Endothelial cell (in vitro differentiated cells): Measurements from ENCODE around the gene TMEM87A. TPM values are rescaled to one million over a fixed set of nuclear protein-coding genes. Genes with fewer than 3 reads are reported as not detected.

Experiments used
- DNase-seq: peaks from one replicate; pipeline ENCODE4 v3.0.0; 2021; ENCODE audit warnings: low spot score
- H3K27ac Mint-ChIP-seq: one replicate; pipeline ENCODE4 v1.8.0; 2021; ENCODE audit warnings: mixed read lengths, inconsistent platforms; ENCODE audit not compliant: unreplicated experiment
- H3K27me3 Mint-ChIP-seq: one replicate; pipeline ENCODE4 v1.8.0; 2021; ENCODE audit warnings: mild to moderate bottlenecking, moderate library complexity, mixed read lengths, inconsistent platforms; ENCODE audit not compliant: unreplicated experiment
- H3K36me3 Mint-ChIP-seq: one replicate; pipeline ENCODE4 v1.8.0; 2021; ENCODE audit warnings: mild to moderate bottlenecking, low read depth, mixed read lengths, inconsistent platforms; ENCODE audit not compliant: unreplicated experiment
- H3K4me1 Mint-ChIP-seq: one replicate; pipeline ENCODE4 v1.8.0; 2021; ENCODE audit warnings: mild to moderate bottlenecking, mixed read lengths, inconsistent platforms; ENCODE audit not compliant: unreplicated experiment
- H3K4me3 Mint-ChIP-seq: one replicate; pipeline ENCODE4 v1.8.0; 2021; ENCODE audit warnings: mild to moderate bottlenecking, mixed read lengths, inconsistent platforms; ENCODE audit not compliant: unreplicated experiment
- H3K9me3 Mint-ChIP-seq: one replicate; pipeline ENCODE4 v1.8.0; 2021; ENCODE audit warnings: mixed read lengths, inconsistent platforms; ENCODE audit not compliant: unreplicated experiment
- CTCF ChIP-seq: fragments of 200-600 bp; sonication (generic); IDR thresholded peaks from one replicate; pipeline ENCODE4 v1.5.0; 2021; ENCODE audit warnings: antibody characterized with exemption; ENCODE audit not compliant: unreplicated experiment
- total RNA-seq: library from RNA; stranded (reverse); fragmentation: NEBNext Ultra II Directional; extraction: Animal tissue kit (Norgen Biotek cat#: 25700); gene quantifications from one replicate; pipeline ENCODE4 v1.2.1, GENCODE V29; 2021; ENCODE audit not compliant: unreplicated experiment

Gene TMEM87A
- total RNA-seq, 1 donor from 2014 or later, result 29.1 TPM

- Mint-ChIP-seq H3K36me3 (no peaks in the 10 kb centered on the region), H3K9me3 (no peaks in the 10 kb centered on the region), H3K4me1 (no peaks in the 10 kb centered on the region), H3K27ac (no peak overlapping the region), H3K27me3 (no peaks in the 10 kb centered on the region), H3K4me3 (no peak overlapping the region)
- no peak for DNase-seq
- TF ChIP-seq CTCF, result no peak
These were observed 13.3 kb upstream of the TMEM87A start for GRCh38 chr15:42286445-42287029.

- H3K27me3 Mint-ChIP-seq, result no peaks in the 10 kb centered on the region
- H3K36me3 Mint-ChIP-seq, result no peaks in the 10 kb centered on the region
- H3K27ac Mint-ChIP-seq, result no peak overlapping the region
- DNase-seq, result no peak
- H3K4me1 Mint-ChIP-seq, result peaks cover 3% of the 10 kb centered on the region
- H3K9me3 Mint-ChIP-seq, result no peaks in the 10 kb centered on the region
- no peak for TF ChIP-seq CTCF
- H3K4me3 Mint-ChIP-seq, result no peak overlapping the region
These were observed 11.8 kb upstream of the TMEM87A start for GRCh38 chr15:42285034-42285433.

- Mint-ChIP-seq H3K4me3 (no peak overlapping the region), H3K4me1 (peaks cover 3% of the 10 kb centered on the region), H3K27me3 (no peaks in the 10 kb centered on the region), H3K36me3 (no peaks in the 10 kb centered on the region), H3K9me3 (no peaks in the 10 kb centered on the region), H3K27ac (no peak overlapping the region)
- no peak for DNase-seq
- TF ChIP-seq CTCF, result no peak
These were observed 11.3 kb upstream of the TMEM87A start for GRCh38 chr15:42284551-42284950.

- H3K4me1 Mint-ChIP-seq, result peaks cover 3% of the 10 kb centered on the region
- H3K9me3 Mint-ChIP-seq, result no peaks in the 10 kb centered on the region
- H3K27ac Mint-ChIP-seq, result no peak overlapping the region
- DNase-seq, result no peak
- TF ChIP-seq CTCF, result no peak
- H3K27me3 Mint-ChIP-seq, result no peaks in the 10 kb centered on the region
- no peak overlapping the region for H3K4me3 Mint-ChIP-seq
- H3K36me3 Mint-ChIP-seq, result no peaks in the 10 kb centered on the region
These were observed 10.4 kb upstream of the TMEM87A start for GRCh38 chr15:42283671-42284070.

- Mint-ChIP-seq H3K9me3 (no peaks in the 10 kb centered on the region), H3K36me3 (peaks cover 3% of the 10 kb centered on the region), H3K4me3 (no peak overlapping the region), H3K27me3 (no peaks in the 10 kb centered on the region), H3K27ac (no peak overlapping the region), H3K4me1 (peaks cover 3% of the 10 kb centered on the region)
- no peak for DNase-seq
- TF ChIP-seq CTCF, result no peak
These were observed 9.7 kb upstream of the TMEM87A start for GRCh38 chr15:42282926-42283325.
